SIG-M5 (cell line): ENCODE results near the gene MYO19.
"Not testable (repeated sequence)": the region's sequence is repeated elsewhere in the genome, so short reads cannot be mapped to it uniquely, and the experiment has no call there.

Experiments used
- DNase-seq: peaks from one replicate; lab custom pipeline; 2025; lab: John Stamatoyannopoulos, UW

The MYO19 gene

GRCh38 chr17:36529121-36529520 is 5.5 kb downstream of the MYO19 start:
- no peak for DNase-seq

- no peak for DNase-seq
Measured at GRCh38 chr17:36527621-36528250, 6.9 kb downstream of the MYO19 start.

- no peak for DNase-seq
Measured at GRCh38 chr17:36525888-36526287, 8.8 kb downstream of the MYO19 start.

- DNase-seq: no peak
Measured at GRCh38 chr17:36525113-36525512, 9.6 kb downstream of the MYO19 start.

- no peak for DNase-seq
Measured at GRCh38 chr17:36524428-36524876, 10.2 kb downstream of the MYO19 start.

- DNase-seq: no peak
Measured at GRCh38 chr17:36523113-36523512, 11.6 kb downstream of the MYO19 start.

- DNase-seq: no peak
Measured at GRCh38 chr17:36515837-36516236, 18.8 kb downstream of the MYO19 start.

GRCh38 chr17:36514856-36515255 is 19.8 kb downstream of the MYO19 start:
- DNase-seq: no peak

- no peak for DNase-seq
Measured at GRCh38 chr17:36512641-36513040, 22.0 kb downstream of the MYO19 start.

GRCh38 chr17:36511216-36511615 is 23.5 kb downstream of the MYO19 start:
- no peak for DNase-seq

GRCh38 chr17:36510636-36511035 is 24.0 kb downstream of the MYO19 start:
- DNase-seq: no peak

GRCh38 chr17:36509272-36509985 is 25.2 kb downstream of the MYO19 start:
- DNase-seq: no peak

GRCh38 chr17:36508439-36508838 is 26.2 kb downstream of the MYO19 start:
- DNase-seq: not testable (repeated sequence)

GRCh38 chr17:36507266-36507665 is 27.4 kb downstream of the MYO19 start:
- no peak for DNase-seq

GRCh38 chr17:36506831-36507230 is 27.8 kb downstream of the MYO19 start:
- DNase-seq: no peak

- DNase-seq: no peak
Measured at GRCh38 chr17:36506249-36506826, 28.3 kb downstream of the MYO19 start.

GRCh38 chr17:36505171-36505570 is 29.5 kb downstream of the MYO19 start:
- DNase-seq: no peak

GRCh38 chr17:36504156-36504545 is 30.5 kb downstream of the MYO19 start:
- no peak for DNase-seq

GRCh38 chr17:36503456-36504155 is 31.1 kb downstream of the MYO19 start:
- DNase-seq: no peak

- no peak for DNase-seq
Measured at GRCh38 chr17:36501963-36502362, 32.7 kb downstream of the MYO19 start.

- no peak for DNase-seq
Measured at GRCh38 chr17:36501351-36501750, 33.3 kb downstream of the MYO19 start.

- no peak for DNase-seq
Measured at GRCh38 chr17:36500745-36501225, 33.9 kb downstream of the MYO19 start.
